Upper lobe of left lung (tissue), 4 donors: ENCODE results near the gene TFEB.
A peak's percentile ranks its signal among the peaks of the same experiment; 100 is the strongest.

Experiments
- EP300 ChIP-seq, 4 donors: sonication (generic); formaldehyde crosslinking; IDR thresholded peaks; one replicate each; pipeline ENCODE4 v1.5.1; 2017; ENCODE audit warnings: antibody characterized with exemption in 4 of 4, control low read depth in 2 of 4
- POLR2A ChIP-seq, 4 donors: fragments of 450-650 bp; IDR thresholded peaks; one replicate each; pipeline ENCODE4 v1.5.1; 2016 to 2017; ENCODE audit warnings: antibody characterized with exemption in 4 of 4, mild to moderate bottlenecking in 2 of 4
- POLR2AphosphoS5 ChIP-seq, 2 donors: sonication (generic); formaldehyde crosslinking; IDR thresholded peaks; one replicate each; pipeline ENCODE4 v1.5.1; 2017; ENCODE audit warnings: antibody characterized with exemption in 2 of 2
- TF ChIP-seq, protein P1 (sequence below), 6 experiments: fragments of 450-650 bp in 4 of 6; fragments of 200-600 bp in 2 of 6; sonication (generic) in 2 of 6; IDR thresholded peaks; one replicate each; pipeline ENCODE4 v1.5.1; 2016 to 2019; ENCODE audit warnings: antibody characterized with exemption in 6 of 6

GRCh38 chr6:41748542-41748941 lies 13.1 kb upstream of the TFEB start:
- TF ChIP-seq, protein P1, sequence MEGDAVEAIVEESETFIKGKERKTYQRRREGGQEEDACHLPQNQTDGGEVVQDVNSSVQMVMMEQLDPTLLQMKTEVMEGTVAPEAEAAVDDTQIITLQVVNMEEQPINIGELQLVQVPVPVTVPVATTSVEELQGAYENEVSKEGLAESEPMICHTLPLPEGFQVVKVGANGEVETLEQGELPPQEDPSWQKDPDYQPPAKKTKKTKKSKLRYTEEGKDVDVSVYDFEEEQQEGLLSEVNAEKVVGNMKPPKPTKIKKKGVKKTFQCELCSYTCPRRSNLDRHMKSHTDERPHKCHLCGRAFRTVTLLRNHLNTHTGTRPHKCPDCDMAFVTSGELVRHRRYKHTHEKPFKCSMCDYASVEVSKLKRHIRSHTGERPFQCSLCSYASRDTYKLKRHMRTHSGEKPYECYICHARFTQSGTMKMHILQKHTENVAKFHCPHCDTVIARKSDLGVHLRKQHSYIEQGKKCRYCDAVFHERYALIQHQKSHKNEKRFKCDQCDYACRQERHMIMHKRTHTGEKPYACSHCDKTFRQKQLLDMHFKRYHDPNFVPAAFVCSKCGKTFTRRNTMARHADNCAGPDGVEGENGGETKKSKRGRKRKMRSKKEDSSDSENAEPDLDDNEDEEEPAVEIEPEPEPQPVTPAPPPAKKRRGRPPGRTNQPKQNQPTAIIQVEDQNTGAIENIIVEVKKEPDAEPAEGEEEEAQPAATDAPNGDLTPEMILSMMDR (IDR thresholded peaks at IDR 0.05) = no peak
- TF ChIP-seq POLR2A (IDR thresholded peaks at IDR 0.05) = no peak
- TF ChIP-seq POLR2AphosphoS5 (IDR thresholded peaks at IDR 0.05) = no peak
- TF ChIP-seq EP300 (IDR thresholded peaks at IDR 0.05) = peak in 1 of 4 donors; percentile 58
